GM23338 (cell line): Measurements from ENCODE around the gene MAPK9. TPM values are rescaled to one million over a fixed set of nuclear protein-coding genes. Genes with fewer than 3 reads are reported as not detected.

Source experiments
- ATAC-seq: fragments of 200-7000 bp; cut with Tn5 transposase; 3 replicates; pipeline ENCODE4 v1.9.1; 2020
- DNase-seq: peaks from one replicate; pipeline ENCODE4 v3.0.0-alpha.2; 2015; ENCODE audit warnings: low spot score
- H2AFZ ChIP-seq: fragments of 200-600 bp; sonication (generic); 2 replicates; pipeline ENCODE4 v1.8.0; 2016; ENCODE audit warnings: antibody characterized with exemption, mild to moderate bottlenecking, moderate library complexity
- H3F3A ChIP-seq: fragments of 200-600 bp; sonication (generic); replicated peaks from 2 replicates; pipeline ENCODE4 v1.8.0; 2017; ENCODE audit warnings: antibody characterized with exemption, mixed run types, low read depth
- H3K27ac ChIP-seq: fragments of 200-600 bp; sonication (generic); 2 replicates; pipeline ENCODE4 v1.6.1; 2016; ENCODE audit warnings: low read depth
- H3K27me3 ChIP-seq: fragments of 200-600 bp; sonication (generic); 2 replicates; pipeline ENCODE4 v1.8.0; 2016; ENCODE audit warnings: mild to moderate bottlenecking, mixed run types, moderate library complexity; ENCODE audit not compliant: insufficient read depth
- H3K36me3 ChIP-seq: fragments of 200-600 bp; sonication (generic); 2 replicates; pipeline ENCODE4 v1.8.0; 2016; ENCODE audit warnings: mild to moderate bottlenecking; ENCODE audit not compliant: insufficient read depth
- H3K4me1 ChIP-seq: fragments of 200-600 bp; sonication (generic); 2 replicates; pipeline ENCODE4 v1.8.0; 2016; ENCODE audit warnings: mild to moderate bottlenecking, moderate library complexity; ENCODE audit not compliant: insufficient read depth
- H3K4me2 ChIP-seq: fragments of 200-600 bp; sonication (generic); 2 replicates; pipeline ENCODE4 v1.7.1; 2017; ENCODE audit warnings: mixed run types
- H3K4me3 ChIP-seq: fragments of 200-600 bp; sonication (generic); 2 replicates; pipeline ENCODE4 v1.6.1; 2016; ENCODE audit warnings: mixed run types
- H3K79me2 ChIP-seq: fragments of 200-600 bp; sonication (generic); replicated peaks from 2 replicates; pipeline ENCODE4 v1.8.0; 2017; ENCODE audit warnings: mild to moderate bottlenecking; ENCODE audit not compliant: insufficient read depth
- H3K9me2 ChIP-seq: fragments of 200-600 bp; sonication (generic); 2 replicates; pipeline ENCODE4 v1.8.0; 2017; ENCODE audit not compliant: insufficient read depth
- H4K20me1 ChIP-seq: fragments of 200-600 bp; sonication (generic); replicated peaks from 2 replicates; pipeline ENCODE4 v1.8.0; 2017; ENCODE audit warnings: mild to moderate bottlenecking; ENCODE audit not compliant: insufficient read depth
- H3K27ac Mint-ChIP-seq: 2 replicates; pipeline ENCODE4 v1.8.0; 2020; ENCODE audit warnings: inconsistent platforms, mild to moderate bottlenecking, moderate library complexity, mixed read lengths
- H3K27me3 Mint-ChIP-seq: 3 replicates; pipeline ENCODE4 v1.8.0; 2022; ENCODE audit warnings: low read depth, mild to moderate bottlenecking, moderate library complexity, mixed read lengths, inconsistent platforms; ENCODE audit not compliant: insufficient read depth, poor library complexity
- H3K36me3 Mint-ChIP-seq: 3 replicates; pipeline ENCODE4 v1.8.0; 2021; ENCODE audit warnings: low read depth, mild to moderate bottlenecking, inconsistent platforms, moderate library complexity, mixed read lengths
- H3K4me1 Mint-ChIP-seq: 3 replicates; pipeline ENCODE4 v1.8.0; 2020; ENCODE audit warnings: mild to moderate bottlenecking, inconsistent platforms, mixed read lengths
- H3K4me3 Mint-ChIP-seq: 3 replicates; pipeline ENCODE4 v1.8.0; 2021; ENCODE audit warnings: moderate library complexity, mild to moderate bottlenecking, inconsistent platforms, mixed read lengths
- H3K9me3 Mint-ChIP-seq: 3 replicates; pipeline ENCODE4 v1.8.0; 2020; ENCODE audit warnings: moderate library complexity, mild to moderate bottlenecking, inconsistent platforms, mixed read lengths
- CREB1 ChIP-seq: fragments of 250-450 bp; sonication (Bioruptor Pico); IDR thresholded peaks from 2 replicates; pipeline ENCODE4 v1.5.0; 2020; ENCODE audit warnings: low read depth, mild to moderate bottlenecking, moderate library complexity
- CTCF ChIP-seq, 2 experiments: fragments of 200-600 bp in 1 of 2; sonication (generic) in 1 of 2; conservative IDR thresholded peaks; 2 replicates each; pipeline versions ENCODE4 v1.5.1 to v1.6.1; 2016 to 2017; ENCODE audit warnings: antibody characterized with exemption in 2 of 2, low read depth in 2 of 2, mild to moderate bottlenecking in 2 of 2, moderate library complexity in 1 of 2
- ETS1 ChIP-seq: IDR thresholded peaks from 2 replicates; pipeline ENCODE4 v1.6.1; 2016; ENCODE audit warnings: antibody characterized with exemption
- EZH2 ChIP-seq: fragments of 200-600 bp; sonication (generic); IDR thresholded peaks from one replicate; pipeline ENCODE4 v1.8.0; 2017; ENCODE audit warnings: antibody characterized with exemption, mild to moderate bottlenecking, low read depth; ENCODE audit not compliant: unreplicated experiment
- EZH2phosphoT487 ChIP-seq: fragments of 200-600 bp; sonication (generic); IDR thresholded peaks from one replicate; pipeline ENCODE4 v1.8.1; 2018; ENCODE audit warnings: antibody characterized with exemption; ENCODE audit not compliant: unreplicated experiment
- JUNB ChIP-seq: IDR thresholded peaks from one replicate; pipeline ENCODE4 v1.6.1; 2016; ENCODE audit warnings: antibody characterized with exemption; ENCODE audit not compliant: unreplicated experiment
- NANOG ChIP-seq: IDR thresholded peaks from 2 replicates; pipeline ENCODE4 v1.6.1; 2016; ENCODE audit warnings: antibody characterized with exemption, borderline replicate concordance
- POLR2AphosphoS5 ChIP-seq: IDR thresholded peaks from 2 replicates; pipeline ENCODE4 v1.6.1; 2016; ENCODE audit warnings: antibody characterized with exemption, low read depth
- REST ChIP-seq: IDR thresholded peaks from one replicate; pipeline ENCODE4 v1.6.1; 2018; ENCODE audit warnings: antibody characterized with exemption; ENCODE audit not compliant: unreplicated experiment
- STAT1 ChIP-seq: IDR thresholded peaks from one replicate; pipeline ENCODE4 v1.6.1; 2016; ENCODE audit warnings: antibody characterized with exemption; ENCODE audit not compliant: unreplicated experiment
- ZNF114 ChIP-seq: fragments of 250-450 bp; sonication (Bioruptor Pico); IDR thresholded peaks from 2 replicates; pipeline ENCODE4 v1.5.0; 2020; ENCODE audit warnings: mild to moderate bottlenecking, moderate library complexity
- ZNF331 ChIP-seq: fragments of 250-450 bp; sonication (Bioruptor Pico); IDR thresholded peaks from 2 replicates; pipeline ENCODE4 v1.5.0; 2020; ENCODE audit warnings: low read depth, mild to moderate bottlenecking, moderate library complexity
- ZNF462 ChIP-seq: fragments of 250-450 bp; sonication (Bioruptor Pico); IDR thresholded peaks from 2 replicates; pipeline ENCODE4 v1.5.0; 2020; ENCODE audit warnings: mild to moderate bottlenecking, moderate library complexity
- polyA plus RNA-seq: library from polyadenylated mRNA; unstranded; fragments of >200 nt; fragmentation: Nextera tagmentation; extraction: Ambion mirVana; gene quantifications from 2 replicates; pipeline ENCODE4 v1.2.1, GENCODE V29; 2016
- total RNA-seq: library from RNA; depleted of rRNA; stranded (reverse); fragments of >200 nt; shearing (Covaris generic); gene quantifications from 2 replicates; pipeline ENCODE4 v1.2.3, GENCODE V29; 2014

The MAPK9 gene
- total and polyA plus RNA-seq, 2 experiments from 2014 or later, result 16.8 to 37.0 TPM

GRCh38 chr5:180274695-180275094 lies 17.2 kb downstream of the MAPK9 start:
- DNase-seq, result no peak
- Histone ChIP-seq H3K36me3 (peaks cover 17% of the 10 kb centered on the region), H3K79me2 (peaks cover 3% of the 10 kb centered on the region; the same call in 1 of the 2 replicates), H3K4me1 (no peaks in the 10 kb centered on the region), H3K4me3 (no peak overlapping the region), H3K27ac (no peak overlapping the region), H4K20me1 (peaks cover 3% of the 10 kb centered on the region; the same call in 1 of the 2 replicates), H3F3A (no peaks in the 10 kb centered on the region), H3K9me2 (no peaks in the 10 kb centered on the region), H3K4me2 (no peak overlapping the region), H3K27me3 (no peaks in the 10 kb centered on the region), H2AFZ (no peak overlapping the region)
- H3K4me3 Mint-ChIP-seq, result no peak overlapping the region
- no peaks in the 10 kb centered on the region for H3K4me1 Mint-ChIP-seq
- TF ChIP-seq EZH2 (no peak), ZNF114 (CRISPR knock-in tag) (no peak), CTCF (conservative IDR thresholded peaks at IDR 0.05; ENCODE audit: low read depth in 2 of 2) (no peak), NANOG (no peak), STAT1 (no peak), CREB1 (CRISPR knock-in tag) (no peak), REST (no peak), ETS1 (no peak), ZNF462 (no peak), EZH2phosphoT487 (no peak), ZNF331 (CRISPR knock-in tag) (no peak), POLR2AphosphoS5 (no peak), JUNB (no peak)
- H3K9me3 Mint-ChIP-seq, result peaks cover 8% of the 10 kb centered on the region; the same call in 1 of the 3 replicates
- H3K36me3 Mint-ChIP-seq, result peaks cover 78% of the 10 kb centered on the region
- H3K27me3 Mint-ChIP-seq, result peaks cover 4% of the 10 kb centered on the region
- H3K27ac Mint-ChIP-seq, result no peak overlapping the region
- ATAC-seq, result no peak
